OCI-LY1 (cell line): Measurements from ENCODE around the gene INPP5A.

Source experiments
- EZH2 ChIP-seq: fragments of 200-600 bp; sonication (generic), shearing (Covaris generic); IDR thresholded peaks from 2 replicates; pipeline ENCODE4 v1.8.0; 2017; ENCODE audit warnings: borderline replicate concordance, mixed run types, mild to moderate bottlenecking, antibody characterized with exemption, low read length, moderate library complexity, mixed read lengths
- TF ChIP-seq, protein P1 (sequence below): fragments of 200-600 bp; sonication (generic), shearing (Covaris generic); IDR thresholded peaks from 2 replicates; pipeline ENCODE4 v1.5.1; 2017; ENCODE audit warnings: mild to moderate bottlenecking, antibody characterized with exemption, low read length, moderate library complexity, mixed read lengths

DNA sequence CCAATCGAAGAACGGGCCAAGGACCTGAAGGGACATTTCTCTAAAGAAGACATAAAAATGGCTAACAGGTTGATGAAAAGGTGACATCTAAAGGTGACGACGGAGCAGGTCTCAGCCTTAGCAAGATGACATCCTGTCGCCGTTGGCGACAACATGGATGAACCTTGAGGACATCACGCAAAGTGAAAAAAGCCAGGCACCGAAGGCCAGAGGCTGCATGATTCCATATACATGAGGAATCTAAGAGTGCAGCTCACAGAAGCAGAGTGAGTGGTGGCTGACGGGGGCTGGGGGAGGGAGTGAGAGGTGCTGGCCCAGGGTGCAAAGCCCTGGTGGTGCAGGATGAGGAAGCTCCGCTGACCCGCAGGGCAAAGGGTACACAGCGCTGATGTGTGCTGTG, 282.5 kb downstream of the INPP5A start:
- TF ChIP-seq, protein P1, sequence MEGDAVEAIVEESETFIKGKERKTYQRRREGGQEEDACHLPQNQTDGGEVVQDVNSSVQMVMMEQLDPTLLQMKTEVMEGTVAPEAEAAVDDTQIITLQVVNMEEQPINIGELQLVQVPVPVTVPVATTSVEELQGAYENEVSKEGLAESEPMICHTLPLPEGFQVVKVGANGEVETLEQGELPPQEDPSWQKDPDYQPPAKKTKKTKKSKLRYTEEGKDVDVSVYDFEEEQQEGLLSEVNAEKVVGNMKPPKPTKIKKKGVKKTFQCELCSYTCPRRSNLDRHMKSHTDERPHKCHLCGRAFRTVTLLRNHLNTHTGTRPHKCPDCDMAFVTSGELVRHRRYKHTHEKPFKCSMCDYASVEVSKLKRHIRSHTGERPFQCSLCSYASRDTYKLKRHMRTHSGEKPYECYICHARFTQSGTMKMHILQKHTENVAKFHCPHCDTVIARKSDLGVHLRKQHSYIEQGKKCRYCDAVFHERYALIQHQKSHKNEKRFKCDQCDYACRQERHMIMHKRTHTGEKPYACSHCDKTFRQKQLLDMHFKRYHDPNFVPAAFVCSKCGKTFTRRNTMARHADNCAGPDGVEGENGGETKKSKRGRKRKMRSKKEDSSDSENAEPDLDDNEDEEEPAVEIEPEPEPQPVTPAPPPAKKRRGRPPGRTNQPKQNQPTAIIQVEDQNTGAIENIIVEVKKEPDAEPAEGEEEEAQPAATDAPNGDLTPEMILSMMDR: no peak
- TF ChIP-seq EZH2: no peak
